SK-N-MC (cell line): Measurements from ENCODE around the gene FAM184A.

Experiments
- EZH2 ChIP-seq: fragments of 200-600 bp; sonication (generic); IDR thresholded peaks from one replicate; pipeline ENCODE4 v1.6.1; 2017; ENCODE audit warnings: antibody characterized with exemption
- FOXP2 ChIP-seq: optimal IDR thresholded peaks from 2 replicates; pipeline ENCODE3; 2011; ENCODE audit warnings: mild to moderate bottlenecking, moderate library complexity; ENCODE audit not compliant: insufficient read depth; ENCODE audit errors: extremely low read length, control extremely low read depth
- POLR2AphosphoS5 ChIP-seq: IDR thresholded peaks from 2 replicates; pipeline ENCODE4 v1.6.1; 2012; ENCODE audit warnings: mild to moderate bottlenecking, low read depth, low read length, borderline replicate concordance

DNA sequence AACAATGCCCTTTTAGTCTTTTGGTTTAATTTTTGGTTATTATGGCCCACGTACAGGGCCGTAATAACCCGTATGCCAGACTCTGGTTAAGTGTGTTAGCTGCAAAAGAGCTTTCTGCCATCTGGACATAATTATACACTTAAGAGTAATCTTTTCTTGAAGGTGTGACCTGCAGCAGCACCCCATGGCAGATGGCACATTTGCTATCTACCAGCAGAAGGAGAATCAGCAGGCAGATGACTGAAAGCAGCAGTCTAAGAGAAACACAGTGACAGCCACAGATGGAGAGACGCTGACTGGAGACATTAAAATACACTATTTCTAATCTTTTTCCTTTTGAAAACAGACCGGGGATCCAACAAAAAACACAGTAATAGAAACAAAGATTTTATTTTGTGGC is 165.8 kb downstream of the FAM184A start:
- TF ChIP-seq EZH2 (no peak), POLR2AphosphoS5 (no peak), FOXP2 (no peak)
